CD4-positive, alpha-beta T cell (primary cell): ENCODE results near the gene CCSER1. TPM values are rescaled to one million over a fixed set of nuclear protein-coding genes. Genes with fewer than 3 reads are reported as not detected.
"Not testable (repeated sequence)": the region's sequence is repeated elsewhere in the genome, so short reads cannot be mapped to it uniquely, and the experiment has no call there.

Experiments used
- ATAC-seq: fragments of 200-7000 bp; cut with Tn5 transposase; one replicate; pipeline ENCODE4 v1.10.0; 2022; ENCODE audit warnings: mild to moderate bottlenecking; ENCODE audit not compliant: poor library complexity
- CTCF ChIA-PET: fragments of 350-600 bp; sonication (Branson Sonifier 250); formaldehyde crosslinking; loops from one replicate; lab custom pipeline; 2021; ENCODE audit warnings: antibody characterized with exemption, inconsistent platforms; lab: Charles Lee
- POLR2A ChIA-PET: fragments of 350-600 bp; sonication (Branson Sonifier 250); formaldehyde crosslinking; loops from one replicate; lab custom pipeline; 2021; ENCODE audit warnings: antibody characterized with exemption, inconsistent platforms; lab: Charles Lee
- DNase-seq, 14 experiments: peaks; one replicate each; pipeline ENCODE4 v3.0.0-alpha.2; 2013 to 2020; ENCODE audit warnings: mixed read lengths in 2 of 14
- H3K27ac ChIP-seq, 2 donors: one replicate each; pipeline versions ENCODE4 v1.5.1 to v1.7.0; 2013; ENCODE audit warnings: low read length in 2 of 2, low read depth in 1 of 2, mild to moderate bottlenecking in 1 of 2
- H3K27me3 ChIP-seq, 2 experiments: 1 replicate in 1 of 2; 2 replicates in 1 of 2; pipeline versions ENCODE4 v1.6.1 to v1.7.0; 2013; ENCODE audit warnings: low read length in 2 of 2, control low read depth in 1 of 2, mild to moderate bottlenecking in 1 of 2, moderate library complexity in 1 of 2; ENCODE audit not compliant: insufficient read depth in 2 of 2, control insufficient read depth in 1 of 2
- H3K36me3 ChIP-seq: one replicate; pipeline ENCODE4 v1.6.1; 2013; ENCODE audit warnings: low read length, control low read depth; ENCODE audit not compliant: insufficient read depth
- H3K4me1 ChIP-seq: one replicate; pipeline ENCODE4 v1.6.1; 2013; ENCODE audit warnings: low read length, control low read depth; ENCODE audit not compliant: insufficient read depth
- H3K4me3 ChIP-seq: one replicate; pipeline ENCODE4 v1.5.1; 2013; ENCODE audit warnings: mild to moderate bottlenecking, low read length, moderate library complexity
- H3K9me3 ChIP-seq, 2 experiments: 1 replicate in 1 of 2; 2 replicates in 1 of 2; pipeline versions ENCODE4 v1.6.1 to v1.7.0; 2013; ENCODE audit warnings: low read length in 2 of 2, mild to moderate bottlenecking in 2 of 2, control low read depth in 1 of 2, moderate library complexity in 1 of 2; ENCODE audit not compliant: control insufficient read depth in 1 of 2, insufficient read depth in 1 of 2
- H3K27ac Mint-ChIP-seq: one replicate; pipeline ENCODE4 v1.8.0; 2020; ENCODE audit warnings: mixed read lengths
- H3K27me3 Mint-ChIP-seq: one replicate; pipeline ENCODE4 v1.8.0; 2021; ENCODE audit warnings: mixed read lengths
- H3K36me3 Mint-ChIP-seq: one replicate; pipeline ENCODE4 v1.8.0; 2021; ENCODE audit warnings: low read depth, mixed read lengths
- H3K4me1 Mint-ChIP-seq: one replicate; pipeline ENCODE4 v1.8.0; 2021; ENCODE audit warnings: low read depth, mixed read lengths
- H3K4me3 Mint-ChIP-seq: one replicate; pipeline ENCODE4 v1.8.0; 2020; ENCODE audit warnings: mild to moderate bottlenecking, mixed read lengths
- H3K9me3 Mint-ChIP-seq: one replicate; pipeline ENCODE4 v1.8.0; 2020; ENCODE audit warnings: mixed read lengths
- intact Hi-C, 2 experiments: fragments of 100-400 bp; cut with DNase I in 1 of 2; cut with micrococcal nuclease in 1 of 2; formaldehyde crosslinking; loops; one replicate each; pipeline versions ENCODE4 v1.15.1 to v1.9.0; 2023 to 2025; cut with DNase I, micrococcal nuclease
- total RNA-seq, 174 experiments: library from RNA in 2 of 174; stranded (reverse) in 2 of 174; gene quantifications; one replicate each; pipeline ENCODE4 v1.2.3 and lab custom pipeline; 2021 to 2026
- TF ChIP-seq, protein P1 (sequence below): fragments of 200-600 bp; IDR thresholded peaks from one replicate; pipeline ENCODE4 v1.8.0; 2022; ENCODE audit warnings: antibody characterized with exemption, mild to moderate bottlenecking

Gene CCSER1
- total RNA-seq, 2 experiments from 2014 or later: 0.36 to 0.71 TPM

DNA sequence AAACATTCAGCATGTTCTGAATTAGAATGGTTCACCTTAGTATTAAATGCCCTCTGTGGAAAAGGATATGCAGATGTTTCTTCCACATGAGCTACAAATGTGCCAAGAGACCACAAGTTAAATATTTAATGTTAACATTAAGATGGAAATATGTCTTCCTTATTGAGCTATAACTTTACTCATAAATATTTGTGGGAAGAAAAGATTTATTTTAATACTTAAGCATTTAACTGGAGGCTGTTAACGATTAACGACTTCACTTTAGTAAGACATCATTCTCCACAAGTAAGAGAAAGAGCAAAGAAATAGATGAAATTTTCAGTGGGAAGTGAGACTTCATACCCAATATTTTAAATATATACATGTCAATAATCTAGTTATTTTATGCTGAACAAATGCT lies 1130.5 kb downstream of the CCSER1 start:
- no peaks in the 10 kb centered on the region for H3K36me3 Mint-ChIP-seq
- no peak overlapping the region for H3K4me3 ChIP-seq
- H3K27me3 ChIP-seq: no peaks in the 10 kb centered on the region
- peaks cover 16% of the 10 kb centered on the region for H3K9me3 Mint-ChIP-seq
- ATAC-seq: no peak
- H3K9me3 ChIP-seq: peaks cover 0 to 4% of the 10 kb centered on the region in 2 experiments
- H3K4me3 Mint-ChIP-seq: no peak overlapping the region
- intact Hi-C loops: no loop called here
- DNase-seq: no peak
- no peak overlapping the region for H3K27ac ChIP-seq
- no peaks in the 10 kb centered on the region for H3K27me3 Mint-ChIP-seq
- H3K36me3 ChIP-seq: no peaks in the 10 kb centered on the region
- no peaks in the 10 kb centered on the region for H3K4me1 Mint-ChIP-seq
- H3K27ac Mint-ChIP-seq: no peak overlapping the region
- ChIA-PET CTCF (no interaction called here), POLR2A (no interaction called here)
- TF ChIP-seq, protein P1, sequence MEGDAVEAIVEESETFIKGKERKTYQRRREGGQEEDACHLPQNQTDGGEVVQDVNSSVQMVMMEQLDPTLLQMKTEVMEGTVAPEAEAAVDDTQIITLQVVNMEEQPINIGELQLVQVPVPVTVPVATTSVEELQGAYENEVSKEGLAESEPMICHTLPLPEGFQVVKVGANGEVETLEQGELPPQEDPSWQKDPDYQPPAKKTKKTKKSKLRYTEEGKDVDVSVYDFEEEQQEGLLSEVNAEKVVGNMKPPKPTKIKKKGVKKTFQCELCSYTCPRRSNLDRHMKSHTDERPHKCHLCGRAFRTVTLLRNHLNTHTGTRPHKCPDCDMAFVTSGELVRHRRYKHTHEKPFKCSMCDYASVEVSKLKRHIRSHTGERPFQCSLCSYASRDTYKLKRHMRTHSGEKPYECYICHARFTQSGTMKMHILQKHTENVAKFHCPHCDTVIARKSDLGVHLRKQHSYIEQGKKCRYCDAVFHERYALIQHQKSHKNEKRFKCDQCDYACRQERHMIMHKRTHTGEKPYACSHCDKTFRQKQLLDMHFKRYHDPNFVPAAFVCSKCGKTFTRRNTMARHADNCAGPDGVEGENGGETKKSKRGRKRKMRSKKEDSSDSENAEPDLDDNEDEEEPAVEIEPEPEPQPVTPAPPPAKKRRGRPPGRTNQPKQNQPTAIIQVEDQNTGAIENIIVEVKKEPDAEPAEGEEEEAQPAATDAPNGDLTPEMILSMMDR: no peak
- H3K4me1 ChIP-seq: no peaks in the 10 kb centered on the region

DNA sequence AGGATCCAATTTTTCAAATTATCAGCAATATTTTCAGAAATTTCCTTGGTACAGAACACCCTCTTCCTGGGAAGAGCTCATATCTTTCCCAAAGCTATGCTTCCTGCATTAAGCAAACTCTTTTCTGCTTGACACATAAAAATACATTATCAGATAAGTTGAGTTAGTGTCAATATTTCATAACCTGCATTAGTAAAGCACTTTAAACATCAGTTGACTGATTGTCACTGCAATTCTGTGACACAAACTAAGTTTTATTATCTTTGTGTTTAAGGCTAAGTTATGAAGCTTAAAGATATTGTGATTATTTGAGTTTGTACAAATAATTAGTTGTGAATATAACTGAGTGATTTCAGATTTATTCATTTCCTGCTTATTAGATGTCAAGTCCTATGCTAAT lies 1131.1 kb downstream of the CCSER1 start:
- no peaks in the 10 kb centered on the region for H3K27me3 Mint-ChIP-seq

DNA sequence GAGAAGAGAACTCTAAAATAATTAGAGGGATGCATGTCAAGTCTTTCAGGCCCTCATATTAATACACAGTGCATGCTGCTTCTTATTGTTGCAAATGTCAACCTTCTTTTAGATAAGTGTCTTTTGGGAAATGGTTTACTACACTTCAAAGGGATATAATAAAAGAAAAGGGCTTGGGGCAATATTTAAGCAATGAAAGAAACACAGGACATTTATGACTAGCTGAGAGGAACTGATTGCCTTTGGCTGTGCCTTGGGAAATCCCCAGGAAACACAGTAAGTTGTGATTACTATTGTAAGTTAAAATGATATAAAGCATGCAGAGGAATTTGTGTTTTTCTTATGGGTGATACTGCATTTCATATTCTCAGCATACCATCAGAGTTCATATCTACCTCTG lies 1140.3 kb downstream of the CCSER1 start:
- Mint-ChIP-seq H3K27ac (no peak overlapping the region), H3K27me3 (no peaks in the 10 kb centered on the region), H3K4me1 (no peaks in the 10 kb centered on the region), H3K9me3 (peaks cover 3% of the 10 kb centered on the region), H3K36me3 (no peaks in the 10 kb centered on the region), H3K4me3 (no peak overlapping the region)
- Histone ChIP-seq H3K27me3 (no peaks in the 10 kb centered on the region), H3K36me3 (no peaks in the 10 kb centered on the region), H3K4me3 (no peak overlapping the region), H3K9me3 (peaks cover 0 to 6% of the 10 kb centered on the region in 2 experiments), H3K4me1 (no peaks in the 10 kb centered on the region), H3K27ac (no peak overlapping the region)
- ChIA-PET POLR2A (no interaction called here), CTCF (no interaction called here)
- ATAC-seq (no peak), DNase-seq (no peak)
- intact Hi-C loops: no loop called here
- TF ChIP-seq, protein P1: no peak

More for the DNA sequence above, 1131.1 kb downstream of the CCSER1 start:
- Mint-ChIP-seq H3K4me1 (no peaks in the 10 kb centered on the region), H3K9me3 (peaks cover 16% of the 10 kb centered on the region), H3K27ac (no peak overlapping the region), H3K36me3 (no peaks in the 10 kb centered on the region), H3K4me3 (no peak overlapping the region)
- POLR2A ChIA-PET: no interaction called here
- Histone ChIP-seq H3K36me3 (no peaks in the 10 kb centered on the region), H3K9me3 (peaks cover 0 to 4% of the 10 kb centered on the region in 2 experiments), H3K4me1 (no peaks in the 10 kb centered on the region), H3K27me3 (no peaks in the 10 kb centered on the region), H3K27ac (no peak overlapping the region), H3K4me3 (no peak overlapping the region)
- CTCF ChIA-PET: no interaction called here
- TF ChIP-seq, protein P1: no peak
- ATAC-seq (no peak), DNase-seq (no peak)
- intact Hi-C loops: no loop called here

DNA sequence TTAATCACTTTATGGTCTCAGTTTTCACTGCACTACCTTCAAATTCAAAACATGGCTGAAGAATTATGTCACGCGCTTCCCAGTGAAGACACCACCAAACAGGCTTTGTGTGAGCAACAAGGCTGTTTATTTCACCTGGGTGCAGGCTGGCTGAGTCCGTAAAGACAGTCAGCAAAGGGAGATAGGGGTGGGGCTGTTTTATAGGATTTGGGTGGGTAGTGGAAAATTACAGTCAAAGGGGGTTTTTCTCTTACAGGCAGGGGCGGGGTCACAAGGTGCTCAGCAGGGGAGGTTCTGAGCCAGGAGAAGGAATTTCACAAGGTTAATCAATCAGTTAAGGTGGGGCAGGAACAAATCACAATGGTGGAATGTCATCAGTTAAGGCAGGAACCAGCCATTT lies 1141.3 kb downstream of the CCSER1 start:
- H3K27ac ChIP-seq, H3K9me3 Mint-ChIP-seq, POLR2A ChIA-PET, H3K27me3 ChIP-seq, H3K4me3 ChIP-seq, intact Hi-C loops, H3K9me3 ChIP-seq, H3K27ac Mint-ChIP-seq, H3K4me3 Mint-ChIP-seq, H3K27me3 Mint-ChIP-seq, H3K4me1 Mint-ChIP-seq, H3K36me3 ChIP-seq, H3K4me1 ChIP-seq, DNase-seq, CTCF ChIA-PET, H3K36me3 Mint-ChIP-seq, ATAC-seq: not testable (repeated sequence)
